HG02571 (cell line): Measurements from ENCODE around the gene CHST14.
A peak's percentile ranks its signal among the peaks of the same experiment; 100 is the strongest.

Experiments
- ATAC-seq: cut with Tn5 transposase; IDR thresholded peaks from one replicate; pipeline ENCODE4 v1.9.1; 2021; ENCODE audit warnings: mild to moderate bottlenecking, moderate library complexity; ENCODE audit not compliant: unreplicated experiment

The CHST14 gene

GRCh38 chr15:40470423-40471104 lies at the start of gene CHST14:
TSS of gene CHST14 (plus strand) at chr15:40470984. CDS start at chr15:40471214, 230 bp downstream.
- peak; percentile 58 for ATAC-seq

GRCh38 chr15:40421246-40422157 lies 49.3 kb upstream of the CHST14 start:
- no peak for ATAC-seq

- no peak for ATAC-seq
Measured at GRCh38 chr15:40424483-40425115, 46.2 kb upstream of the CHST14 start.

- no peak for ATAC-seq
Measured at GRCh38 chr15:40425681-40426080, 45.1 kb upstream of the CHST14 start.

DNA sequence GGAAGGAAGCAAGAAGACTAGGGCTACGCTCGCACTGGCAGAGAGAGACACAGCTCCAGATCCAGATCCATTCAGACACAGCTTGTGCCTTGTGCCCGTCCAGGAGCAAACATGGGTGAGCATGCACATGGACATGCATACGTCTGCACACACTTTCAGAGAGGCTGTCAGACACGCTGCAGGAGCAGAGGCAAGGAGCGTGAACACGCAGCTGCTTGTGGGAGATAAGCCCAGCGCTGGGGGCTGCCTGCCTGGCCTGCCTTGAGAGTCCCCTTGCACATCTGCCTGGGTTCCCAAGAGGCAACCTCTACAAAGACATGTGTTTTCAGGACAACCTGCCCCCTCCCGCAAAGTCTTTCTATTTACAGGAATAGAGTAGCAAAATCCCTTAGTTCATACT lies 43.6 kb upstream of the CHST14 start:
- no peak for ATAC-seq

- no peak for ATAC-seq
Measured at GRCh38 chr15:40428185-40428584, 42.6 kb upstream of the CHST14 start.

GRCh38 chr15:40429068-40429710 lies 41.6 kb upstream of the CHST14 start:
- no peak for ATAC-seq

- no peak for ATAC-seq
Measured at GRCh38 chr15:40430271-40430805, 40.4 kb upstream of the CHST14 start.

DNA sequence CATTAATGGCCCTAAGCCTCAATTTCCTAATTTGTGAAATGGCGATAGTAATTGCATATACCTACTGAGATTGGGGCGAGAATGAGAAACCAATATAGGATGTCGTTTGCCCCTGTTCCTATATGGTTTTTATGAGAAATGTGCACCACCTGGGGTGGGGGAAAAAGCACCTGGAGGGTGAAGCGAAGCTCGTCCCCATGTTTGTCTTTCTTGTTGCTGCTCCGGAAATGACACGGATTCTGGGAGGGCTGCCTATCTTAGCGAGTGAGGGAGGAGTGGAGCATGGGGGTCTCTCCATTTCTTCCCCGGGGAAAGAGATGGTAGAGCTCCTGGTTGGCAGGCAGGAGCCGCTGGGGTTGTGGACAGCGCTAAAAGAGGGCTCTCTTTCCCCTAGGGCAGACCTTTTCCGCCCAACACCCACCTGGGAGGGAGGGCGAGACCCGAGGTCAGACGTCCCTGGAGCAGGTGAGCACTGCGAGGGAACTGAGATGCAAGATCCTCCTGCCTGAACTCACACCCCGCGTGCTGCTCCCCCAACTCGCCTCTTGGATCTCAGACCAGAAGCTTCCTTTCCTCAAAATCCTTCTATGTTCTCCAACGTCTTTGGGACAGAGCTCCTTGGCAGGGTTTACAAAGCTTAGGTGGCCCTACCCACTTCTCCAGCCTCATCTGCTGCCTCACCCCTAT lies 35.6 kb upstream of the CHST14 start:
- ATAC-seq: no peak

GRCh38 chr15:40435710-40436089 lies 35.1 kb upstream of the CHST14 start:
- no peak for ATAC-seq

GRCh38 chr15:40436116-40436891 lies 34.5 kb upstream of the CHST14 start:
- no peak for ATAC-seq

GRCh38 chr15:40436892-40437751 lies 33.7 kb upstream of the CHST14 start:
- ATAC-seq: no peak

DNA sequence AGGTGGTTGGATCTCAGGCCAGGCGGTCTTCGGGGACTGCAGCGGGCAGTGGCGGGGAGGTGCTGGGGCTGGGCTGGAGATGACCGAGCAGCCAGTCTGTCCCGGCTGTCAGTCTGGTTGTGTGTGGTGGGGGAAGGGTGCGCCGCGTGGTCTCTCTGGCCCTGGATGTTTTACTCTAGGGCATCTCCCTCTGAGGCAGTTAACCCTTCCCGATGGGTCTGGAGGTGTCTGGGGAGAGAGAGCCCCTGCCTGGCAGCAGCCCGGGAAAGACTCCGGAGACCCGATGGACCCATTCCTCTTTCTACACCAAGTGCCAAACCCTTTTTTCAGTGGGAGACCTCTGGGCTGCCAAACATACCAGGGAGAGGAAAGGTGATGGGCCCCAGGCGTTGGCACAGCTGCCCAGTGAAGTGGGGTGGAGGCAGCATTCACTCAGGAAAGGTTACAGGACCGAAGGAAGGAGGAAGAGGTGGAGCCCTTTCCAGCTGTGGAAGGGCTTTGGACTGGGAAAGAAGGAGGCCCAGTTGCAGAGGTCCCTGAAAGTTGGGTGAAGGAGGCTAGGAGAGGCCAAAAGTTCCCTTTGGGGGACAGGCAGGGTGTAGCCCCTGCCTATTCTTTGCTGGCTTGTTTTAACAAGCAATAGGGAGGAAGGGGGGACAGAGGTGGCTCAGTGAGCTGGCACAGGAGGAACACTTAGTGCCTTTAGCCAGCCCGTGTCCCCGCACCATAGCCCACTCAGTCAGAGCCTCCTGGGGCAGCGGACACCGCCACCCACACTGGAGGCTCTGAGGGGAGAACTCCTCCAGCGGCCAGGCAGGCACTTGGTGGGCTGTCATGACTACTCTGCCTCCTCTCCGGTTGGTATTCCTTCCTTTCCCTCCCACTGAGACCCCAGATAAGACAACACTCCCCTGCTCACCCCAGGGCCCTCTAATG lies 32.8 kb upstream of the CHST14 start:
- no peak for ATAC-seq

DNA sequence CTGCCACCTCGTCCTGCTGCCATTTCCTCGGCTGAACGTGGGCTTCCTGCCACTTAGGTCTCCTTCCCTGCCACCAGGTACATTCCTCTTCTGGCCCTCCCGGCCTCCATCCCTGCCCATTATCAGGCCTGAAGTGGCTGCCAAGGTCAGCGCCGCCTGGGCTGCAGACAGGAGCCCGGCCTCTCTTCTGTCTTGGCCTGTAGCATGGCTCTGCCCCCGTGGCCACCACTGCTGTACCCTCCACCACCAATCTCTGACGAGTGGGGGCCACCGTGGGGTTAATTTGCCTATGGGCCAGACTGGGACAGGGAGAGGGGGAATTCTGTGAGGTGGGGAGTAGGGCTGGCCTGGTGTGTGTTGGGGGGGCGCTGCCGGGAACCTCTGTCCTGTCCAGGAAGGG lies 32.1 kb upstream of the CHST14 start:
- no peak for ATAC-seq

- no peak for ATAC-seq
Measured at GRCh38 chr15:40439461-40439959, 31.3 kb upstream of the CHST14 start.

DNA sequence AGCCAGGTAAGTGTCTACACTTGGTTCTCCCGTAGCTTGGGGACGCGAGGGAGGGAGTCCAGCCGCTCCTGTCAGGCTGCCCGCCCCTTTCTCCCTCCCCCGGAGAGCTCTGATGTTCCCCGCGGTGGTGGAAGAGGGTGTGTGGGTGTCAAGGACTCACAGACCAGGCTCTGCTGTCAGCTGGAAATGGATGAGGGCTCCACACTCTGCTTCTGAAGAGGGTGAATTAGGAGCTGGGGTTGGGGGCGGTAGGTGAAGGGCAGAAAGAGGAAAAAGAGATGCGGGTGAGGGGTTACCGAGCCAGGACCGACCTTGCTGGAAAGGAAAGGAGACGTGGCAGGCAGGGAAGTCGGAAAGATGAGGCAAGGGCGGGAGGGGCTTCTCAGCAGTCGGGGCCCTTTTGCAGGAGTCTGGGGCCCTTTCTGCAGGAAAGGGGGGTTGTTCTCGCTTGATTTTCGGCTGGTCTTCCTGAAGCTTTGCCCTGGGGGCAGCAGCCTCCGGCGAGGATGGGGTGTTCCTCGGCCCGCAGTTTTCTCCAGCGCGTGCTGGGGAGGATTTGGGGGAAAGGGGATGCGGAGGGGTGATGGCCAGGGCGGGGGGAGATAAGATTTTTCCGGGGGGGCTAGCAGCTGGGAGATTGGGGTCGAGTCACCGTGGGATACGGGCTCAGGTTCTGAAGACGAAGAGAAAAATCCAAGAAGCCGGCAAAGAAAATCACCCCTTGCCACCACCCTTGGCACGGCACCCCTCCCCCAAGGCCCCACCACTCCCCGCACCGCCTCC lies 30.6 kb upstream of the CHST14 start:
- ATAC-seq: no peak
